Stromal cell of bone marrow (primary cell): ENCODE measurements around the gene PGM5.
A peak's percentile ranks its signal among the peaks of the same experiment; 100 is the strongest.

Experiments
- DNase-seq: peaks from one replicate; pipeline ENCODE4 v3.0.0-alpha.2; 2012; ENCODE audit warnings: low read depth

The PGM5 gene

GRCh38 chr9:68437785-68438184 is 81.4 kb downstream of the PGM5 start:
- DNase-seq, result no peak

GRCh38 chr9:68443624-68444023 is 87.2 kb downstream of the PGM5 start:
- no peak for DNase-seq

- no peak for DNase-seq
These were observed 90.4 kb downstream of the PGM5 start for GRCh38 chr9:68446836-68447235.

GRCh38 chr9:68447611-68448010 is 91.2 kb downstream of the PGM5 start:
- no peak for DNase-seq

GRCh38 chr9:68454579-68455334 is 98.3 kb downstream of the PGM5 start:
- no peak for DNase-seq

- DNase-seq, result no peak
These were observed 99.0 kb downstream of the PGM5 start for GRCh38 chr9:68455451-68455850.

- no peak for DNase-seq
These were observed 101.4 kb downstream of the PGM5 start for GRCh38 chr9:68457803-68458202.

- no peak for DNase-seq
These were observed 102.5 kb downstream of the PGM5 start for GRCh38 chr9:68458918-68459317.

GRCh38 chr9:68462105-68462775 is 105.8 kb downstream of the PGM5 start:
- DNase-seq, result no peak

- no peak for DNase-seq
These were observed 113.7 kb downstream of the PGM5 start for GRCh38 chr9:68470067-68470466.

- no peak for DNase-seq
These were observed 114.2 kb downstream of the PGM5 start for GRCh38 chr9:68470634-68471033.

- no peak for DNase-seq
These were observed 115.7 kb downstream of the PGM5 start for GRCh38 chr9:68472119-68472518.

GRCh38 chr9:68473790-68474189 is 117.4 kb downstream of the PGM5 start:
- DNase-seq, result no peak

- DNase-seq, result no peak
These were observed 120.0 kb downstream of the PGM5 start for GRCh38 chr9:68476422-68476821.

- DNase-seq, result no peak
These were observed 120.4 kb downstream of the PGM5 start for GRCh38 chr9:68476847-68477246.

- no peak for DNase-seq
These were observed 124.4 kb downstream of the PGM5 start for GRCh38 chr9:68480807-68481206.

GRCh38 chr9:68482548-68482947 is 126.1 kb downstream of the PGM5 start:
- no peak for DNase-seq

GRCh38 chr9:68488126-68488525 is 131.7 kb downstream of the PGM5 start:
- DNase-seq, result no peak

GRCh38 chr9:68489646-68490045 is 133.2 kb downstream of the PGM5 start:
- DNase-seq, result no peak

- no peak for DNase-seq
These were observed 136.4 kb downstream of the PGM5 start for GRCh38 chr9:68492806-68493205.

- no peak for DNase-seq
These were observed 137.1 kb downstream of the PGM5 start for GRCh38 chr9:68493541-68493940.

GRCh38 chr9:68493958-68494577 is 137.7 kb downstream of the PGM5 start:
- DNase-seq, result peak; percentile 6

GRCh38 chr9:68495247-68495646 is 138.8 kb downstream of the PGM5 start:
- peak; percentile 25 for DNase-seq
